HT-29 (cell line): ENCODE data around the gene PLEKHG4. TPM values are rescaled to one million over a fixed set of nuclear protein-coding genes. Genes with fewer than 3 reads are reported as not detected.

ENCODE experiments used
- DNase-seq: peaks from one replicate; pipeline ENCODE4 v3.0.0-alpha.2; 2015; ENCODE audit warnings: low spot score
- total RNA-seq: library from RNA; depleted of rRNA; stranded (reverse); fragments of >200 nt; shearing (Covaris generic); gene quantifications from 2 replicates; pipeline ENCODE4 v1.2.3, GENCODE V29; 2014; rRNA removed

Gene PLEKHG4
- 69.5 and 71.3 TPM in 2 replicates for total RNA-seq

- peak; percentile 78 for DNase-seq
Measured at GRCh38 chr16:67279296-67280089, at the start of gene PLEKHG4. Gene PLEKHG4, plus strand, starts transcription at chr16:67279532. Its CDS starts 513 bp downstream, at chr16:67280045.

GRCh38 chr16:67229906-67230808, 49.2 kb upstream of the PLEKHG4 start:
- DNase-seq: no peak

GRCh38 chr16:67230809-67231660, 48.3 kb upstream of the PLEKHG4 start:
- DNase-seq: no peak

GRCh38 chr16:67233596-67233995, 45.7 kb upstream of the PLEKHG4 start:
- DNase-seq: no peak

- no peak for DNase-seq
Measured at GRCh38 chr16:67234180-67234597, 45.1 kb upstream of the PLEKHG4 start.

GRCh38 chr16:67235816-67236562, 43.3 kb upstream of the PLEKHG4 start:
- no peak for DNase-seq

- peak; percentile 68 for DNase-seq
Measured at GRCh38 chr16:67236563-67237395, 42.6 kb upstream of the PLEKHG4 start.

- no peak for DNase-seq
Measured at GRCh38 chr16:67237396-67238277, 41.7 kb upstream of the PLEKHG4 start.

GRCh38 chr16:67238278-67238575, 41.1 kb upstream of the PLEKHG4 start:
- no peak for DNase-seq

GRCh38 chr16:67238806-67239470, 40.4 kb upstream of the PLEKHG4 start:
- no peak for DNase-seq

GRCh38 chr16:67240506-67240905, 38.8 kb upstream of the PLEKHG4 start:
- DNase-seq: peak; percentile 14

- DNase-seq: peak; percentile 46
Measured at GRCh38 chr16:67241008-67241900, 38.1 kb upstream of the PLEKHG4 start.

- no peak for DNase-seq
Measured at GRCh38 chr16:67242138-67242730, 37.1 kb upstream of the PLEKHG4 start.

- no peak for DNase-seq
Measured at GRCh38 chr16:67243481-67243880, 35.9 kb upstream of the PLEKHG4 start.

- DNase-seq: no peak
Measured at GRCh38 chr16:67244387-67245185, 34.7 kb upstream of the PLEKHG4 start.

GRCh38 chr16:67245186-67245585, 34.1 kb upstream of the PLEKHG4 start:
- no peak for DNase-seq
